Stimulated activated CD8-positive, alpha-beta memory T cell treated with anti-CD3 and anti-CD28 coated beads, Interleukin-4, amount 100 ng/mL, for 24 hours (primary cell): ENCODE measurements around the gene LRP3.
"Not testable (repeated sequence)": the region's sequence is repeated elsewhere in the genome, so short reads cannot be mapped to it uniquely, and the experiment has no call there.

Experiments
- DNase-seq: peaks from one replicate; pipeline ENCODE4 v3.0.0-alpha.2; 2020; ENCODE audit warnings: low read depth

Gene LRP3

GRCh38 chr19:33217881-33218280 lies 23.8 kb downstream of the LRP3 start:
- DNase-seq: no peak

GRCh38 chr19:33219261-33219815 lies 25.2 kb downstream of the LRP3 start:
- DNase-seq: no peak

- DNase-seq: no peak
These were observed 26.0 kb downstream of the LRP3 start for GRCh38 chr19:33220115-33220514.

- DNase-seq: no peak
These were observed 26.6 kb downstream of the LRP3 start for GRCh38 chr19:33220735-33221134.

- no peak for DNase-seq
These were observed 27.5 kb downstream of the LRP3 start for GRCh38 chr19:33221638-33222037.

GRCh38 chr19:33222255-33222654 lies 28.1 kb downstream of the LRP3 start:
- DNase-seq: not testable (repeated sequence)

GRCh38 chr19:33224694-33225457 lies 30.7 kb downstream of the LRP3 start:
- DNase-seq: no peak

GRCh38 chr19:33225458-33225926 lies 31.4 kb downstream of the LRP3 start, which contains the start of gene SLC7A10:
Gene SLC7A10, minus strand, starts transcription at chr19:33225850. Its CDS starts 147 bp downstream, at chr19:33225703.
- no peak for DNase-seq

- no peak for DNase-seq
These were observed 32.6 kb downstream of the LRP3 start for GRCh38 chr19:33226550-33227241.

- DNase-seq: no peak
These were observed 33.1 kb downstream of the LRP3 start for GRCh38 chr19:33227242-33227650.

- DNase-seq: no peak
These were observed 33.9 kb downstream of the LRP3 start for GRCh38 chr19:33227870-33228599.

- no peak for DNase-seq
These were observed 35.8 kb downstream of the LRP3 start for GRCh38 chr19:33229962-33230361.

GRCh38 chr19:33231511-33231910 lies 37.4 kb downstream of the LRP3 start:
- no peak for DNase-seq

GRCh38 chr19:33232656-33233055 lies 38.5 kb downstream of the LRP3 start:
- no peak for DNase-seq

GRCh38 chr19:33233056-33233873 lies 39.1 kb downstream of the LRP3 start:
- no peak for DNase-seq

GRCh38 chr19:33234092-33234491 lies 40.0 kb downstream of the LRP3 start:
- DNase-seq: no peak

- no peak for DNase-seq
These were observed 40.6 kb downstream of the LRP3 start for GRCh38 chr19:33234736-33235135.

- DNase-seq: peak; percentile 69
These were observed 41.3 kb downstream of the LRP3 start for GRCh38 chr19:33235269-33235995.

- DNase-seq: no peak
These were observed 41.8 kb downstream of the LRP3 start for GRCh38 chr19:33235996-33236350.

- DNase-seq: no peak
These were observed 42.7 kb downstream of the LRP3 start for GRCh38 chr19:33236696-33237390.
